ENCODE results near the gene FLNA. TPM values are rescaled to one million over a fixed set of nuclear protein-coding genes. Genes with fewer than 3 reads are reported as not detected.
A peak's percentile ranks its signal among the peaks of the same experiment; 100 is the strongest.

FLNA gene
- total and polyA plus RNA-seq, 2 of the 13 experiments (the other 11 are each of a cell fraction or from before 2014, with no cell fraction given): 83.4 to 174 TPM

GRCh38 chrX:154397888-154398667 lies 23.6 kb upstream of the FLNA start, which contains the start of gene RPL10 (continued):
- no peak; the same call in 1 of the 2 replicates for TF ChIP-seq ZNF607 (CRISPR knock-in tag; IDR thresholded peaks at IDR 0.05; ENCODE audit: borderline replicate concordance)
- no peak for TF ChIP-seq ZFYVE20 (CRISPR knock-in tag; IDR thresholded peaks at IDR 0.05; ENCODE audit: borderline replicate concordance, low read depth)
- peak; percentile 15; the same call in 1 of the 2 replicates for TF ChIP-seq KMT2A (CRISPR knock-in tag; IDR thresholded peaks at IDR 0.05)
- TF ChIP-seq SMAD9 (CRISPR knock-in tag; IDR thresholded peaks at IDR 0.05): no peak
- no peak for TF ChIP-seq TOPORS (CRISPR knock-in tag; IDR thresholded peaks at IDR 0.05)
- TF ChIP-seq FOXP4 (CRISPR knock-in tag; IDR thresholded peaks at IDR 0.05): no peak
- TF ChIP-seq ARHGAP35 (CRISPR knock-in tag; IDR thresholded peaks at IDR 0.05; ENCODE audit: borderline replicate concordance): no peak
- no peak; the same call in 1 of the 2 replicates for TF ChIP-seq TARDBP (CRISPR knock-in tag; IDR thresholded peaks at IDR 0.05)
- no peak for TF ChIP-seq ZNF672 (CRISPR knock-in tag; IDR thresholded peaks at IDR 0.05)
- no peak for TF ChIP-seq GLMP (CRISPR knock-in tag; IDR thresholded peaks at IDR 0.05; ENCODE audit: borderline replicate concordance)
- no peak for TF ChIP-seq ZNF280B (CRISPR knock-in tag; IDR thresholded peaks at IDR 0.05; ENCODE audit: borderline replicate concordance)
- TF ChIP-seq ELK4 (CRISPR knock-in tag; IDR thresholded peaks at IDR 0.05; ENCODE audit: borderline replicate concordance): no peak
- no peak for TF ChIP-seq ZNF570 (CRISPR knock-in tag; IDR thresholded peaks at IDR 0.05; ENCODE audit: borderline replicate concordance)
- no peak for TF ChIP-seq ZNF142 (CRISPR knock-in tag; IDR thresholded peaks at IDR 0.05)

Measured in HepG2 (cell line).